Measurements from ENCODE around the gene CYB5A.

DNA sequence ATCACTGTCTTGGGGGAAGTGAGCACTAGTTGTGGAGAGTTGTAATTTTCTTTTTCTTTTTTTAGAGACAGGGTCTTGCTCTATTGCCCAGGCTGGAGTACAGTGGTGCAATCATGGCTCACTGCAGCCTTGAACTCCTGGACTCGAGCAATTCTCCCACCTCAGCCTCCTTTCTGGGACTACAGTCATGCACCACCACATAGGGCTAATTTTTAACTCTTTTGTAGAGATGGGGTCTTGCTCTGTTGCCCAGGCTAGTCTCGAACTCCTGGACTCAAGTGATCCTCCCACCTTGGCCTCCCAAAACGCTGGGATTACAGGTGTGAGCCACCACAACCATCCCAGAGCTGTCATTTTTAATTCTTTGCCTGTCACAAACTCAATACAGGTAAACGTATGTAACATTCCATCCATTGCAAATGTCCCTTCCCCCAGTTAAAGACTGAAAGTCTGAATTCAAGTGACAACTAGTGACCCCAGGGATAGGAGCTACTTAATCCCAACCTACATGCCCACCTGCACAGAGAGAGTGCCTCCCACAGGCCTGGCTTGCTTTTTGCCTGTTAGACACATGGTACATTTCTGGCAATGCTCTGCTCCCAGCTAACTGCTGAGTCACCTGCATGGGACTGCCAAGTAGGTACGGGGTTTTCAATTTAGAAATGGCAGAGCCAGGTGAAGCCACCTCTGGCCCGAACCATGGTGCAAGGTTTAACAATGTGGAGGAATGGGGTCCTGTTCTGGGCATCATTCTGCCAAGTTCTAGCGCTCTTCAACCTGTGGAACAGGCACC, 60.6 kb downstream of the CYB5A start:
- TF ChIP-seq, protein P1, sequence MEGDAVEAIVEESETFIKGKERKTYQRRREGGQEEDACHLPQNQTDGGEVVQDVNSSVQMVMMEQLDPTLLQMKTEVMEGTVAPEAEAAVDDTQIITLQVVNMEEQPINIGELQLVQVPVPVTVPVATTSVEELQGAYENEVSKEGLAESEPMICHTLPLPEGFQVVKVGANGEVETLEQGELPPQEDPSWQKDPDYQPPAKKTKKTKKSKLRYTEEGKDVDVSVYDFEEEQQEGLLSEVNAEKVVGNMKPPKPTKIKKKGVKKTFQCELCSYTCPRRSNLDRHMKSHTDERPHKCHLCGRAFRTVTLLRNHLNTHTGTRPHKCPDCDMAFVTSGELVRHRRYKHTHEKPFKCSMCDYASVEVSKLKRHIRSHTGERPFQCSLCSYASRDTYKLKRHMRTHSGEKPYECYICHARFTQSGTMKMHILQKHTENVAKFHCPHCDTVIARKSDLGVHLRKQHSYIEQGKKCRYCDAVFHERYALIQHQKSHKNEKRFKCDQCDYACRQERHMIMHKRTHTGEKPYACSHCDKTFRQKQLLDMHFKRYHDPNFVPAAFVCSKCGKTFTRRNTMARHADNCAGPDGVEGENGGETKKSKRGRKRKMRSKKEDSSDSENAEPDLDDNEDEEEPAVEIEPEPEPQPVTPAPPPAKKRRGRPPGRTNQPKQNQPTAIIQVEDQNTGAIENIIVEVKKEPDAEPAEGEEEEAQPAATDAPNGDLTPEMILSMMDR (IDR thresholded peaks at IDR 0.05; ENCODE audit: poor library complexity): no peak
- TF ChIP-seq EZH2 (IDR thresholded peaks at IDR 0.05; ENCODE audit: borderline replicate concordance) (no peak), EZH2phosphoT487 (IDR thresholded peaks at IDR 0.05; ENCODE audit: low read depth, severe bottlenecking, unreplicated experiment) (no peak)

All from hepatocyte (in vitro differentiated cells).